Keratinocyte (primary cell): Measurements from ENCODE around the gene HIF1A. TPM values are rescaled to one million over a fixed set of nuclear protein-coding genes. Genes with fewer than 3 reads are reported as not detected.
"Not testable (repeated sequence)": the region's sequence is repeated elsewhere in the genome, so short reads cannot be mapped to it uniquely, and the experiment has no call there.

Experiments
- DNase-seq: peaks from one replicate; pipeline ENCODE4 v3.0.0-alpha.2; 2011; ENCODE audit warnings: low read depth, missing footprints, low spot score
- FAIRE-seq: peaks from 2 replicates; lab custom pipeline; 2011; peaks lifted over from hg19 to GRCh38; lab: Jason Lieb, UNC
- H2AFZ ChIP-seq: 2 replicates; pipeline ENCODE4 v1.6.0; 2012; ENCODE audit warnings: low read length, control low read depth, inconsistent platforms; ENCODE audit not compliant: control insufficient read depth
- H3K27ac ChIP-seq: 2 replicates; pipeline ENCODE4 v1.5.1; 2011; ENCODE audit warnings: low read length; ENCODE audit not compliant: control insufficient read depth, insufficient read depth
- H3K27me3 ChIP-seq: 3 replicates; pipeline ENCODE4 v1.6.0; 2011; ENCODE audit warnings: low read length; ENCODE audit not compliant: control insufficient read depth, insufficient read depth; ENCODE audit errors: extremely low read depth
- H3K36me3 ChIP-seq, 2 experiments: 2 replicates in 1 of 2; 3 replicates in 1 of 2; pipeline ENCODE4 v1.5.1; 2011; ENCODE audit warnings: low read length in 2 of 2, mild to moderate bottlenecking in 1 of 2; ENCODE audit not compliant: control insufficient read depth in 2 of 2, insufficient read depth in 2 of 2; ENCODE audit errors: extremely low read depth in 1 of 2
- H3K4me1 ChIP-seq: 3 replicates; pipeline ENCODE4 v1.5.1; 2011; ENCODE audit warnings: low read length; ENCODE audit not compliant: control insufficient read depth, insufficient read depth; ENCODE audit errors: extremely low read depth
- H3K4me2 ChIP-seq: 3 replicates; pipeline ENCODE4 v1.6.0; 2011; ENCODE audit warnings: low read depth, low read length; ENCODE audit not compliant: control insufficient read depth, insufficient read depth; ENCODE audit errors: extremely low read depth
- H3K4me3 ChIP-seq, 3 experiments: fragments of 200-600 bp in 1 of 3; sonication (generic) in 1 of 3; 2 replicates in 2 of 3; 3 replicates in 1 of 3; pipeline ENCODE4 v1.5.1; 2011 to 2016; ENCODE audit warnings: low read length in 3 of 3, mild to moderate bottlenecking in 3 of 3, control low read depth in 2 of 3, inconsistent platforms in 1 of 3, low read depth in 1 of 3, mixed read lengths in 1 of 3, mixed run types in 1 of 3, moderate library complexity in 1 of 3; ENCODE audit not compliant: control insufficient read depth in 2 of 3, insufficient read depth in 2 of 3; ENCODE audit errors: extremely low read depth in 1 of 3
- H3K79me2 ChIP-seq: 2 replicates; pipeline ENCODE4 v1.6.0; 2012; ENCODE audit warnings: low read length; ENCODE audit not compliant: control insufficient read depth, insufficient read depth
- H3K9ac ChIP-seq: 3 replicates; pipeline ENCODE4 v1.6.0; 2011; ENCODE audit warnings: low read length; ENCODE audit not compliant: control insufficient read depth, insufficient read depth; ENCODE audit errors: extremely low read depth
- H3K9me1 ChIP-seq: 3 replicates; pipeline ENCODE4 v1.6.0; 2011; ENCODE audit warnings: low read length; ENCODE audit not compliant: control insufficient read depth, insufficient read depth; ENCODE audit errors: extremely low read depth
- H3K9me3 ChIP-seq: 2 replicates; pipeline ENCODE4 v1.5.1; 2012; ENCODE audit warnings: low read depth, low read length; ENCODE audit not compliant: control insufficient read depth
- H4K20me1 ChIP-seq: 3 replicates; pipeline ENCODE4 v1.6.0; 2011; ENCODE audit warnings: low read length; ENCODE audit not compliant: control insufficient read depth, insufficient read depth; ENCODE audit errors: extremely low read depth
- CTCF ChIP-seq, 3 experiments: IDR thresholded peaks in 1 of 3; conservative IDR thresholded peaks in 1 of 3; optimal IDR thresholded peaks in 1 of 3; 2 replicates in 2 of 3; 3 replicates in 1 of 3; pipeline versions ENCODE3 to v1.5.1; 2011; ENCODE audit warnings: low read length in 3 of 3, mild to moderate bottlenecking in 3 of 3, moderate library complexity in 2 of 3, control low read depth in 1 of 3, inconsistent platforms in 1 of 3; ENCODE audit not compliant: insufficient read depth in 2 of 3; ENCODE audit errors: extremely low read depth in 1 of 3
- EZH2 ChIP-seq: IDR thresholded peaks from one replicate; pipeline ENCODE4 v1.6.1; 2012; ENCODE audit warnings: inconsistent platforms, mild to moderate bottlenecking, low read length, moderate library complexity
- dilution Hi-C: fragments of 300-500 bp; cut with MboI; formaldehyde crosslinking; loops from one replicate; pipeline ENCODE4 v1.7.0; 2020; ENCODE audit warnings: low sequenced_read_pairs; ENCODE audit not compliant: extremely low pct_ligation_motif_present
- polyA plus RNA-seq, 5 experiments: library from polyadenylated mRNA; depleted of rRNA in 3 of 5; stranded (reverse) in 3 of 5; stranded (forward) in 1 of 5; unstranded in 1 of 5; fragments of >200 nt; gene quantifications; 1 replicate in 1 of 5; 2 replicates in 3 of 5; 3 replicates in 1 of 5; pipeline versions ENCODE4 v1.2.1 to v1.2.3, GENCODE V29; 2011 to 2012; ENCODE audit warnings: missing spikeins in 2 of 5, low read depth in 1 of 5, low replicate concordance in 1 of 5

The HIF1A gene
- polyA plus RNA-seq, 1 donor (not counting 4 experiments of a cell fraction or from before 2014, with no cell fraction given) = 202 TPM

GRCh38 chr14:61706096-61706690 is 10.9 kb downstream of the HIF1A start:
- no peaks in the 10 kb centered on the region for H3K9me1 ChIP-seq
- TF ChIP-seq CTCF (optimal IDR thresholded peaks at IDR 0.05 in 1 of 3, IDR thresholded peaks at IDR 0.05 in 1 of 3, conservative IDR thresholded peaks at IDR 0.05 in 1 of 3; ENCODE audit: extremely low read depth in 1 of 3, insufficient read depth in 2 of 3, low read length in 3 of 3) = no peak
- no peak for TF ChIP-seq EZH2
- H3K27ac ChIP-seq = no peak overlapping the region
- no peaks in the 10 kb centered on the region for H3K4me1 ChIP-seq
- dilution Hi-C loops = no loop called here
- no peaks in the 10 kb centered on the region for H3K27me3 ChIP-seq
- no peaks in the 10 kb centered on the region for H3K36me3 ChIP-seq
- H3K9ac ChIP-seq = no peak overlapping the region
- H3K4me2 ChIP-seq = no peak overlapping the region
- DNase-seq (no peak), FAIRE-seq (peak; percentile 26)
- H3K4me3 ChIP-seq = no peak overlapping the region
- H2AFZ ChIP-seq = no peak overlapping the region
- peaks cover 8% of the 10 kb centered on the region for H4K20me1 ChIP-seq
- H3K79me2 ChIP-seq = peaks cover 89% of the 10 kb centered on the region
- H3K9me3 ChIP-seq = no peaks in the 10 kb centered on the region

GRCh38 chr14:61707774-61708173 is 12.5 kb downstream of the HIF1A start:
- H3K27ac ChIP-seq, H3K9ac ChIP-seq, H3K27me3 ChIP-seq, H3K36me3 ChIP-seq, H3K4me2 ChIP-seq, dilution Hi-C loops, FAIRE-seq, DNase-seq, H3K9me3 ChIP-seq, H3K9me1 ChIP-seq, H3K4me1 ChIP-seq, H2AFZ ChIP-seq, H3K4me3 ChIP-seq: not testable (repeated sequence)
- H4K20me1 ChIP-seq = peaks cover 13% of the 10 kb centered on the region
- peaks cover 91% of the 10 kb centered on the region for H3K79me2 ChIP-seq

- H3K36me3 ChIP-seq, H2AFZ ChIP-seq, H3K9me3 ChIP-seq, H3K9ac ChIP-seq, H3K27me3 ChIP-seq, H3K4me1 ChIP-seq, H3K4me3 ChIP-seq, H3K9me1 ChIP-seq, dilution Hi-C loops, FAIRE-seq, DNase-seq, H3K27ac ChIP-seq, H3K4me2 ChIP-seq: not testable (repeated sequence)
- Histone ChIP-seq H3K79me2 (peaks cover 91% of the 10 kb centered on the region), H4K20me1 (peaks cover 12% of the 10 kb centered on the region)
Observed at GRCh38 chr14:61708693-61709092, 13.4 kb downstream of the HIF1A start.
